Lung microvascular endothelial cell (primary cell): Measurements from ENCODE around the gene HDHD3. TPM values are rescaled to one million over a fixed set of nuclear protein-coding genes. Genes with fewer than 3 reads are reported as not detected.

Experiments used
- DNase-seq, 2 donors: peaks; one replicate each; pipeline versions ENCODE4 v3.0.0 to v3.0.0-alpha.2; 2010; ENCODE audit warnings: low read depth in 2 of 2
- total RNA-seq: library from RNA; depleted of rRNA; stranded (reverse); fragments of >200 nt; gene quantifications from 2 replicates; pipeline ENCODE4 v1.2.1, GENCODE V29; 2014

The HDHD3 gene
- total RNA-seq, 1 donor from 2014 or later = 8.9 TPM

- DNase-seq = no peak
Measured at GRCh38 chr9:113337714-113338113, 39.1 kb downstream of the HDHD3 start.

- no peak for DNase-seq
Measured at GRCh38 chr9:113331780-113332179, 45.0 kb downstream of the HDHD3 start.

GRCh38 chr9:113328045-113328782 is 48.6 kb downstream of the HDHD3 start:
- DNase-seq = no peak

- no peak for DNase-seq
Measured at GRCh38 chr9:113326230-113326629, 50.6 kb downstream of the HDHD3 start.

Other genes starting within 250 kb of the HDHD3 start
- 4.4 and 6.5 TPM in 2 replicates for gene SLC31A2, start 226.0 kb downstream of the HDHD3 start, total RNA-seq
- 8.3 and 14.7 TPM in 2 replicates for gene FKBP15, start 155.7 kb downstream of the HDHD3 start, total RNA-seq
- 12.4 and 13.7 TPM in 2 replicates for gene SLC31A1, start 155.4 kb downstream of the HDHD3 start, total RNA-seq
- gene CDC26, start 101.4 kb downstream of the HDHD3 start, total RNA-seq = 33.7 and 34.2 TPM in 2 replicates
- 16.3 and 18.3 TPM in 2 replicates for gene PRPF4, start 101.3 kb downstream of the HDHD3 start, total RNA-seq
- gene RNF183, start 73.6 kb downstream of the HDHD3 start, total RNA-seq = not detected in 2 replicates
- 0.20 and 0.22 TPM in 2 replicates for gene WDR31, start 36.7 kb downstream of the HDHD3 start, total RNA-seq
- gene BSPRY, start 27.4 kb downstream of the HDHD3 start, total RNA-seq = not detected in 2 replicates
- gene ALAD, start 24.3 kb upstream of the HDHD3 start, total RNA-seq = 10.9 and 14.1 TPM in 2 replicates
- 33.9 and 34.0 TPM in 2 replicates for gene POLE3, start 33.7 kb upstream of the HDHD3 start, total RNA-seq
- 0.20 and 0.65 TPM in 2 replicates for gene C9orf43, start 33.8 kb upstream of the HDHD3 start, total RNA-seq
- gene RGS3, start 86.7 kb upstream of the HDHD3 start, total RNA-seq = 126 and 198 TPM in 2 replicates